CD4-positive, alpha-beta T cell treated with Interleukin-6 at 100 ng/mL for 8 hours (primary cell): ENCODE measurements around the gene GMPS.
"Not testable (repeated sequence)": the region's sequence is repeated elsewhere in the genome, so short reads cannot be mapped to it uniquely, and the experiment has no call there.

Source experiments
- DNase-seq: peaks from one replicate; pipeline ENCODE4 v3.0.0-alpha.2; 2020; ENCODE audit warnings: mixed read lengths, low spot score

GMPS gene

DNA sequence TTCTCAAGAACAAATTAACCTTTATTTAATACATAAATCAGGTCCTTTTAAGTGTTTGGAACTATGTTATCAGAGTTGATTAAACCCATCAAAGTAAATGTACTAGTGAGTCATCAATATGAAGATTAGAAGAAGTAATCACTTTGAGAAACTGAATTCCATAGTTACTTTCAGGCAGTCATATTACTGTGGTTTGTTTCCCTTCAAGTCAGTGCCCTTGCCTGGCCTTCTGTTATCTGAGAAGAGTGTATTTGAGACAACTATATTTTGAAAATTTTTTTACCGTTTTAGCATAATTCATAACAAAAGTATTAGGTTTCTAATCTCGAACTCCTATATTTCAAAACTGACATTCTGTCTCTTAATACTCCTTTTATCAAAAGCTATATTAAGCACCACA, 73.6 kb downstream of the GMPS start:
- DNase-seq, result no peak

GRCh38 chr3:155946178-155946577, 75.7 kb downstream of the GMPS start:
- no peak for DNase-seq

DNA sequence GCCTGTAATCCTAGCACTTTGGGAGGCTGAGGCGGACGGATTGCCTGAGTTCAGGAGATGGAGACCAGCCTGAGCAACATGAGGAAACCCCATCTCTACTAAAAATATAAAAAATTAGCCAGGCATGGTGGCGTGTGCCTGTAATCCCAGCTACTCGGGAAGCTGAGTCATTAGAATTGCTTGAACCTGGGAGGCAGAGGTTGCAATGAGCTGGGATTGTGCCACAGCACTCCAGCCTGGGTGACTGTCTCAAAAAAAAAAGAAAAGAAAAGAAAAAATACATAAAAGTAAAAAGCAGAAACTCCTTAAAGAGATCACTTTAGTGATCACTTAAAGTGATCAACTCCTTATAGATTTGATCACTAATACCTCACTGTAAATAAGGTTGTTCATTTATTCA, 78.0 kb downstream of the GMPS start:
- no peak for DNase-seq

GRCh38 chr3:155949453-155950217, 79.2 kb downstream of the GMPS start:
- no peak for DNase-seq

GRCh38 chr3:155956508-155957411, 86.3 kb downstream of the GMPS start:
- no peak for DNase-seq

DNA sequence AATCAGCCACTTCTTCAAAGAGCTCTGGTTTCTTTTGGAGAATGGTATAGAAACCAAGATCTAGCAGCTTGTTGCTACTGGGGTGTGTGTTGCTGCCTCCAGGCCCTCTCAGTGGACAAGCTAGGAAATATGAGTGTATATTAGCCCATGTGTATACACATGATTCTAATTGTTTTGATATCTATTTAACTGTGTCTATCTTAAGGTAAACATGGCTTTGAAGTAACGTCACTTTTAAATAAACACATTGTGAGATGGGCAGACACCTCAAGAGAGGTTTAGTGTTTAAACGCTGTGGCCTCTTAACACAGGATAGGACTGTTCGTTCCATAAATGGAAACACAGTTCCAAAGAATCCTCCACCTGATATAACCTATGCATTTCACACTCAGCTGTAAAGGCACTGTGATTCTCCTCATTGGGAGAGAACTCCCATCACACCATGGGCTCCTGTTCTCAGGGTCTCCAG, 87.0 kb downstream of the GMPS start:
- DNase-seq, result no peak

DNA sequence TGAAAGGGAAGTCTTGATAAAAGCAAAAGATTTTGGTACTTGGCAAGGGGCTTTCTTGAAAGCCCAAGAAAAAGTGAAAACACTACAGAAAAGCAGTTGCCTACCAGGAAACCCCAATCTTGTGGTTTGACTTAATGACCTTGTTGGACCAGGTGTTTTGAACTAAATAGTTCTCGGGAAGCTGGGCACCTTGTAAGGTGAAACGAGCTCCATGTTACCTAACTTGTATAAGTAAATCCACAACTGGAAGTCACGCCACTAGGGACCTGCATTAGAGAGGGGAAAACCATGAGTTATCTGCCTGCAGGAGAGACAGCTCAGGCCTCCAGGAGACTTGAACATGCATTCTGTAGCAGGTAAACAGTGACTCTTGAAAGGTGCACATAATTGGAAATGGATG, 88.2 kb downstream of the GMPS start:
- DNase-seq, result no peak

DNA sequence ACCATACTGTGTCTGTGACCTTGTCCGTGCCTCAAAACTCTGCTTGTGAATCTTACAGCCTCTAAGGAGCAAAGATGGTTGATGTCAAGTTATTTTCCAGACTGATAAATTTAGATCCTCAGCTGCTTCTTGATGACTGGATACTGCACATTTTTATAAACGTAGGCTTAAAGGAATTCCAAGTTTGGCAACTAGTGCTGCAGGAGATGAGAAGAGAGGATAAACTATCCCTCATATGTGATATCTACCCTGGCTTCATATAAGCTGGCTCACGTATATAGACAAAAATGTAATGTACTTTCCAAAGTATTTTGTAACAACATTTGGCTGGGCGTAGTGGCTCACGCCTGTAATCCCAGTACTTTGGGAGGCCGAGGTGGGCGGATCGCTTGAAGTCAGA, 89.6 kb downstream of the GMPS start:
- no peak for DNase-seq

DNA sequence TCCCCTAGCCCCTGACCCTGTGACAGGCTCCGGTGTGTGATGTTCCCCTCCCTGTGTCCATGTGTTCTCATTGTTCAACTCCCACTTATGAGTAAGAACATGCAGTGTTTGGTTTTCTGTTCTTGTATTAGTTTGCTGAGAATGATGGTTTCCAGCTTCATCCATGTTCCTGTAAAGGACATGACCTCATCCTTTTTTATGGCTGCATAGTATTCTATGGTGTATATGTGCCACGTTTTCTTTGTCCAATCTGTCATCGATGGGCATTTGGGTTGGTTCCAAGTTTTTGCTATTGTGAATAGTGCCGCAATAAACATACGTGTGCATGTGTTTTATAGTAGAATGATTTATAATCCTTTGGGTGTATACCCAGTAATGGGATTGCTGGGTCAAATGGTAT, 90.6 kb downstream of the GMPS start:
- DNase-seq, result not testable (repeated sequence)

DNA sequence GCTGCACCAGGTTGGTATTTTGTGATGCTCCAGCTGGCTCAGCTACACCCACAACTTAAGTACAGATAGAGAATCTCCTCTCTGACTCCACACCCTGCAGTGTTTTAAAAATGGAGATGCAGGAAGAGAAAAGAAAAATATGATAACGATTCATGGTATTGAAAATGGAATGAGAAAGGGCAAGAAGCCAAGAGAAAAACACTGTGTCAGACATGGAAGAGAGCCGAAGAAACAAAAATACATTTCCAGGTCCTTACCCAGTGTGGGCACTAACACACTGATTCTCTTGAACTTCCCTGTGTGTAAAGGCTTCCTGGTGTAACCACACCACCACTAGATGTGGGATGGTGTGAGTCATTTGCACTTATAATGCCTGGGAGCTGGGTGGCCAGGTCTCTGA, 93.1 kb downstream of the GMPS start:
- no peak for DNase-seq

- DNase-seq, result no peak
Observed at GRCh38 chr3:155970398-155970797, 99.9 kb downstream of the GMPS start.

GRCh38 chr3:155972885-155973584, 102.6 kb downstream of the GMPS start:
- no peak for DNase-seq

GRCh38 chr3:155978324-155978723, 107.9 kb downstream of the GMPS start:
- no peak for DNase-seq

GRCh38 chr3:155979746-155980145, 109.3 kb downstream of the GMPS start:
- DNase-seq, result no peak

- no peak for DNase-seq
Observed at GRCh38 chr3:155981669-155982068, 111.2 kb downstream of the GMPS start.

DNA sequence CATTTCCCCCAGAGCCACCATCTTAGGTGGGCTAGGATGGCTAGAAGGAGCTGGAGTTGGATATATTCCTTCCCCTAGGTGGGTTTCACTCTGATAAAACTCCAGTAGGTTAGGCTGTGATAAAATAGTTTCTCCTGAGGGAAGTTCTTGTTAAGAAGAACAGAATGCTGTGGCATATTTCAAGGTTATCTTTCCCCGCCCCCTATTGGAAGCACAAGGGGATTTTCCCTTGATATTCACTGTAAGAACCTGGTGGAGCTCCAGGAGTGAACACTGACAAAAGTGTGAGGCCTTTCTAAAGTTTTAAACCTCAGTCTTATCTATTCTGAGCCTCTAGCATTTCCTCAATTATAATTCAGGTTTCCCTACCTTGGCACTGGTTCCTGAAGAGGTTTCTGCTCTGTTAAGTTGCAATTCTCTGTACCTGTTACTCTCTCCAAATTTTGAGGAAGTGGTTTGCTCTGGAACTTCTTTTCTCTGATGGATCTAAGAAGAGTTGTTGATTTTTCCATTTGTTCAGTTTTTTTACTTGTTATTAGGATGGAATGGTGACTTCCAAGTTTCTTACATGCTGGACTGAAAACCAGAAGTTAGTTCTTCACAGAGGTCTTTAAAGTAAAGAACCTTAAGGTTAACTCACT, 113.5 kb downstream of the GMPS start:
- no peak for DNase-seq

DNA sequence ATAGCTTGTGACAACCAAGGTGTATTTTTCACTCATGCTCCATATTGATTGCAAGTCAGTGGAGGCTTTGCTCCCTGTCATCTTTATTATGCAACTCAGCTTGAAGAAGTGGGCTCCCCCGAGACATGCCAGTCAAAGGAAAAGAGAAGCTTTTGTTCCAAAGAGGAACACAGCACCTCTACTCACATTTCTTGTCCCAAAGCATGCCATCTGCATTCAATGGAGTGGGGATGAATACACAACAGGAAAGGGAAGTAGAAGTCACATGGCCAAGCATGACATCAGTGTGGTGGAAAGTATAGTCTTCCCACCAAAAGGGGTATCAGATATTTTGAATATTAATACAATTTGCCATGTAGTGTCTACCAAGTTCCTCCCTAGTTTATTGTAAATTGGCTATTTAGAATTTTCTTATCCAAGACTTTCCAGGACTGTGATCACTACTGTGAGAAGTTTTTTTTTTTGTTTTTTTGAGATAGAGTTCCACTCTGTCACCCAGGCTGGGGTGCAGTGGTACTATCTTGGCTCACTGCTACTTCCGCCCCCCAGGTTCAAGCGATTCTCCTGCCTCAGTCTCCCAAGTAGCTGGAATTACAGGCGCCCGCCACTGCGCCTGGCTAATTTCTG, 114.5 kb downstream of the GMPS start:
- no peak for DNase-seq

DNA sequence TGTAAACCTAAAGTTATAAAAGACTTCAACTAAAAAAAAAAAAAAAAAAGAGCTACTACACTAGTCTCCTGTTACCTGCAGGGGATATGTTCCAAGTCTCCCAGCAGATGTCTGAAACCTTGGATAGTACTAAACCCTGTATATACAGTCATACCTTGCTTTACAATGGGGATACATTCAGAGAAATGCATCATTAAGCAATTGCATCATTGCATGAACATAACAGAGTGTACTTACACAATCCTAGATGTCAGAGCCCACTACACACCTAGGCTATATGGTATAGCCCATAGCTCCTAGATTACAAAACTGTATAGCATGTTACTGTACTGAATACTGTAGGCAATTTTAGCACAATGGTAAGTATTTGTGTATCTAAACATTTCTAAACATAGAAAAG, 119.1 kb downstream of the GMPS start:
- DNase-seq, result no peak

DNA sequence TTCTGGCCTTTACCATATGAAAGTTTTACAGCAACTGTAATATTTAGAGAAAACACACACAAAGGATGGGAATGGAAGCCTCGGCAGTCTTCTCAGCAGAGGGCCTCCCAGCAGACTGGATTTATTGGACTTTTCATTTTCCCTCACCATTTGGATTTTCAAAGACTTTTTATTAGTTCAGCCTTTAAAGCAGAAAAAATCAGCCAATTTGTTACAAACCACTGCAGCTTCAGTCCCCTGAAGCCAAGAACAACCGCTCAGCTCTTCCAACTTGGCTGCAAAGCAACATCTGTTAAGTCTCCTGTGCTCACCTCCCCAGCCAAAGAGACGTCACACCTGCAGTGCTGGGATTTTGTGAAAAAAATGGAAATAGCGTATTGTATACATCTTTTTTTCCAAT, 120.8 kb downstream of the GMPS start:
- DNase-seq, result no peak

- no peak for DNase-seq
Observed at GRCh38 chr3:155991847-155992246, 121.4 kb downstream of the GMPS start.
